ENCODE data around the gene P4HTM.
A peak's percentile ranks its signal among the peaks of the same experiment; 100 is the strongest.

Gene P4HTM

GRCh38 chr3:49017971-49018706 lies 28.1 kb downstream of the P4HTM start, which contains the start of gene DALRD3 (continued):
- TF ChIP-seq ZNF121 (tag by site-specific recombination; IDR thresholded peaks at IDR 0.05) (peak; percentile 96), MYNN (tag by site-specific recombination; IDR thresholded peaks at IDR 0.05; ENCODE audit: borderline replicate concordance) (no peak), ZNF37A (tag by site-specific recombination; IDR thresholded peaks at IDR 0.05) (no peak), ZEB2 (tag by site-specific recombination; IDR thresholded peaks at IDR 0.05) (peak; percentile 79), ZNF707 (tag by site-specific recombination; IDR thresholded peaks at IDR 0.05) (no peak), MZF1 (tag by site-specific recombination; IDR thresholded peaks at IDR 0.05; ENCODE audit: borderline replicate concordance) (no peak), SCRT2 (tag by site-specific recombination; IDR thresholded peaks at IDR 0.05) (no peak), ZSCAN23 (tag by site-specific recombination; IDR thresholded peaks at IDR 0.05) (no peak), SP2 (tag by site-specific recombination; IDR thresholded peaks at IDR 0.05) (peak; percentile 81), PRDM1 (tag by site-specific recombination; IDR thresholded peaks at IDR 0.05) (no peak), ZNF704 (tag by site-specific recombination; IDR thresholded peaks at IDR 0.05) (no peak), ZNF362 (tag by site-specific recombination; IDR thresholded peaks at IDR 0.05) (peak; percentile 95), KLF9 (tag by site-specific recombination; IDR thresholded peaks at IDR 0.05; ENCODE audit: low read depth) (peak; percentile 98), ZNF558 (tag by site-specific recombination; IDR thresholded peaks at IDR 0.05) (no peak), SCRT1 (tag by site-specific recombination; IDR thresholded peaks at IDR 0.05; ENCODE audit: borderline replicate concordance) (no peak), ZFP3 (tag by site-specific recombination; IDR thresholded peaks at IDR 0.05; ENCODE audit: low read depth) (no peak), ZNF433 (tag by site-specific recombination; IDR thresholded peaks at IDR 0.05; ENCODE audit: low read depth) (no peak), ZNF24 (tag by site-specific recombination; IDR thresholded peaks at IDR 0.05) (no peak), ZFHX2 (tag by site-specific recombination; conservative IDR thresholded peaks at IDR 0.05) (peak; percentile 52), ZNF350 (tag by site-specific recombination; IDR thresholded peaks at IDR 0.05) (no peak), ZNF610 (tag by site-specific recombination; IDR thresholded peaks at IDR 0.05; ENCODE audit: borderline replicate concordance) (no peak), GLIS2 (tag by site-specific recombination; IDR thresholded peaks at IDR 0.05) (peak; percentile 97), BCL11B (tag by site-specific recombination; IDR thresholded peaks at IDR 0.05; ENCODE audit: low read depth) (0 out of 2 replicates have a peak, but pooled peaks have one; percentile 59), ZNF626 (tag by site-specific recombination; IDR thresholded peaks at IDR 0.05) (no peak), ZNF146 (tag by site-specific recombination; IDR thresholded peaks at IDR 0.05) (0 out of 2 replicates have a peak, but pooled peaks have one; percentile 15), ZBTB20 (tag by site-specific recombination; IDR thresholded peaks at IDR 0.05) (peak; percentile 88), SETDB1 (IDR thresholded peaks at IDR 0.05; ENCODE audit: insufficient read length, low read length) (no peak), ZBTB21 (tag by site-specific recombination; IDR thresholded peaks at IDR 0.05) (no peak), SP3 (tag by site-specific recombination; IDR thresholded peaks at IDR 0.05) (peak; percentile 79), KLF7 (tag by site-specific recombination; IDR thresholded peaks at IDR 0.05; ENCODE audit: borderline replicate concordance) (peak; percentile 69; the same call in 1 of the 2 replicates), ZNF654 (tag by site-specific recombination; IDR thresholded peaks at IDR 0.05; ENCODE audit: low read depth) (no peak), PRDM10 (tag by site-specific recombination; IDR thresholded peaks at IDR 0.05) (peak; percentile 42; the same call in 1 of the 2 replicates)
- TF ChIP-seq, protein P1, sequence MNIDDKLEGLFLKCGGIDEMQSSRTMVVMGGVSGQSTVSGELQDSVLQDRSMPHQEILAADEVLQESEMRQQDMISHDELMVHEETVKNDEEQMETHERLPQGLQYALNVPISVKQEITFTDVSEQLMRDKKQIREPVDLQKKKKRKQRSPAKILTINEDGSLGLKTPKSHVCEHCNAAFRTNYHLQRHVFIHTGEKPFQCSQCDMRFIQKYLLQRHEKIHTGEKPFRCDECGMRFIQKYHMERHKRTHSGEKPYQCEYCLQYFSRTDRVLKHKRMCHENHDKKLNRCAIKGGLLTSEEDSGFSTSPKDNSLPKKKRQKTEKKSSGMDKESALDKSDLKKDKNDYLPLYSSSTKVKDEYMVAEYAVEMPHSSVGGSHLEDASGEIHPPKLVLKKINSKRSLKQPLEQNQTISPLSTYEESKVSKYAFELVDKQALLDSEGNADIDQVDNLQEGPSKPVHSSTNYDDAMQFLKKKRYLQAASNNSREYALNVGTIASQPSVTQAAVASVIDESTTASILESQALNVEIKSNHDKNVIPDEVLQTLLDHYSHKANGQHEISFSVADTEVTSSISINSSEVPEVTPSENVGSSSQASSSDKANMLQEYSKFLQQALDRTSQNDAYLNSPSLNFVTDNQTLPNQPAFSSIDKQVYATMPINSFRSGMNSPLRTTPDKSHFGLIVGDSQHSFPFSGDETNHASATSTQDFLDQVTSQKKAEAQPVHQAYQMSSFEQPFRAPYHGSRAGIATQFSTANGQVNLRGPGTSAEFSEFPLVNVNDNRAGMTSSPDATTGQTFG (tag by site-specific recombination; IDR thresholded peaks at IDR 0.05; ENCODE audit: borderline replicate concordance) = no peak

All from HEK293 (cell line).